CMK (cell line): ENCODE results near the gene ZNF48.

Experiments used
- DNase-seq: peaks from one replicate; pipeline ENCODE4 v3.0.0-alpha.2; 2010; ENCODE audit warnings: low read depth

ZNF48 gene

GRCh38 chr16:30395155-30395991, at the start of gene ZNF48:
Gene ZNF48 (plus strand): TSS chr16:30395420. CDS start chr16:30395795, 375 bp downstream.
- peak; percentile 79 for DNase-seq

GRCh38 chr16:30346286-30346685, 48.9 kb upstream of the ZNF48 start:
- no peak for DNase-seq

DNA sequence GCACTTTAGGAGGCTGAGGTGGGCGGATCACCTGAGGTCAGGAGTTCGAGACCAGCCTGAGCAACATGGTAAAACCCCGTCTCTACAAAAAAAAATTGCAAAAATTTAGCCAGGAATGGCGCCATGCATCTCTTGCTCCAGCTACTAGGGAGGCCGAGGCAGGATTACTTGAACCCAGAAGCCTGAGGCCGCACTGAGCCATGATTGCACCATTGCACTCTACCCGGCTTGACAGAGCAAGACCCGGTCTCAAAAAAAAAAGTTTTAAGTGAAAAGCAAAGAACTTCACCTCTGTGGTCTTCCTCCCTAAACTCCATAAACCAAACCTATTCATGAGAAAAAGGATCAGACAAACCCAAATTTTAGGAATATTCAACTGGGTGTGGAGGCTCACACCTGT, 47.1 kb upstream of the ZNF48 start:
- DNase-seq: no peak

- no peak for DNase-seq
Measured at GRCh38 chr16:30348929-30349328, 46.3 kb upstream of the ZNF48 start.

- DNase-seq: no peak
Measured at GRCh38 chr16:30349675-30350074, 45.5 kb upstream of the ZNF48 start.

DNA sequence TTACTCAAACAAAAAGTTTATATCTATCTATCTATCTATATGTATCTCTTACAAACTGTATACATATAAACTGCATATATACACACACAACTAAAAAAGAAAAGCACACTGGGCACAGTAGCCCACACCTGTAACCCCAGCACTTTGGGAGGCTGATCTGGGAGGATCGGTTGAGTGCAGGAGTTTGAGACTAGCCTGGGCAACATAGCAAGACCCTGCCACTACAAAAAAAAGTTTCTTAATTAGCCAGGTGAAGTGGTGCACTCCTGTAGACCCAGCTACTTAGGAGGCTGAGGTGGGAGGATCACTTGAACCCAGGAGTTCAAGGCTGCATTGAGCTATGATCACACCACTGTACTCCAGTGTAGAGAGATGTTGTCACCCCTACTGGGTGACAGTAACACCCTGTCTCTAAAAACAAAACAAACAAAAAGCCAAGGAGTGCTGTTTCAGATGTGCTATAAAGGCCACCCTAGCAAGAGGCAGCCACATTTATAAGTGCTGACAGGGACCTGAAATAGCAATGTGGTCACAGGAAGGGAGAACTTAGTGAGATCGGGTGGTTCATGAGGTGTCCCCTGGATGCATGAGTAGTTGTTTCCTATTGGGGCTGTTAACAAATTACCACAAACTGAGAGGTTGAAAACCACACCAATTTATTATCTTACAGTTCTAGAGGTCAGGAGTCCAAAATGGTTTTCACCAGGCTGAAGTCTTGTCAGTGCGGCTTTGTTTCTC, 44.9 kb upstream of the ZNF48 start:
- no peak for DNase-seq

- no peak for DNase-seq
Measured at GRCh38 chr16:30351001-30351441, 44.2 kb upstream of the ZNF48 start.

GRCh38 chr16:30351586-30352419, 43.4 kb upstream of the ZNF48 start:
- no peak for DNase-seq

DNA sequence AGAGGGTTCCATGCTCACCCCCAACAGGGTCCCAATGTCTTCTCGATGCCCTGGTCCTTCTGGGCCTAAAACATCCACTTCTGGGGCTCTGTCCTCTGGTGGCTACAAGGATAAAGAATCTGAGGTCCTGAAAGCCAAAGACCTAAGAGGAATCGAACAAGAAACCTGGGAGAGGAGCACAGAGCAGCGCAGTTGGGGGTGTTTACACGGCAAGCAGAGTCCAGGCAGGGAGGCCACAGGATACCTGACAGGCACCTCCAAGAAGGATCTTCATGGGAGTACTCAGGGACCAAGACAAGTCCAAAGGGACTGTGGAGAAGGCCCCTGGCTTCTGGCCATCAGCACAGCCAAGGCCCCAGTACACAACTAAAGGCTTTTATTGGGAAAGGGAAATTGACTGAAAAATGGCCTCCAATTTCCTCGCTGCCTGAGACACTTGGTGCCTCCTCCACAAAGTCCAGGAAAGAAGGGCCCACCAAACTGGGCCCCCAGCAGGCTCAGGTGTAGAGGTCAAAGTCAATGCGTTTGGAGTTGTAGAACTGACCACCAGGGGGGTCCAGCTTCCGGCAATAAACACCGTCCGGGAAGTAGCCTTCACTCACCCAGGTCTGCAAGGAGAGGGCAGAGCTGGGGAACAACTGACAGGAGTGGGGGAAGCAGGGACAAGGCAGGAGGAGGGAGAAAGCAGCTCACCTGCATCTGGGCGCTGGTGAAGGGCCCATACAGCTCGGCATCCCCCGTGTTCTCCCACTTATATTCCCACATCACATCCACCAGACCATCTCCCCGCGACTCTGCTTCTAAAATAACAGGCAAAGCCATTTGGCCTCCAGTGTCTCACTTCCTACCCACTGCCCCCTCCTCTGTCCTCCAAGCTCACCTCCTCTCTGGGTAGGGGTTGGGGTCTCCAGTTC, 42.5 kb upstream of the ZNF48 start:
- DNase-seq: no peak

- no peak for DNase-seq
Measured at GRCh38 chr16:30353438-30354129, 41.6 kb upstream of the ZNF48 start.

GRCh38 chr16:30354423-30355143, 40.6 kb upstream of the ZNF48 start:
- no peak for DNase-seq

DNA sequence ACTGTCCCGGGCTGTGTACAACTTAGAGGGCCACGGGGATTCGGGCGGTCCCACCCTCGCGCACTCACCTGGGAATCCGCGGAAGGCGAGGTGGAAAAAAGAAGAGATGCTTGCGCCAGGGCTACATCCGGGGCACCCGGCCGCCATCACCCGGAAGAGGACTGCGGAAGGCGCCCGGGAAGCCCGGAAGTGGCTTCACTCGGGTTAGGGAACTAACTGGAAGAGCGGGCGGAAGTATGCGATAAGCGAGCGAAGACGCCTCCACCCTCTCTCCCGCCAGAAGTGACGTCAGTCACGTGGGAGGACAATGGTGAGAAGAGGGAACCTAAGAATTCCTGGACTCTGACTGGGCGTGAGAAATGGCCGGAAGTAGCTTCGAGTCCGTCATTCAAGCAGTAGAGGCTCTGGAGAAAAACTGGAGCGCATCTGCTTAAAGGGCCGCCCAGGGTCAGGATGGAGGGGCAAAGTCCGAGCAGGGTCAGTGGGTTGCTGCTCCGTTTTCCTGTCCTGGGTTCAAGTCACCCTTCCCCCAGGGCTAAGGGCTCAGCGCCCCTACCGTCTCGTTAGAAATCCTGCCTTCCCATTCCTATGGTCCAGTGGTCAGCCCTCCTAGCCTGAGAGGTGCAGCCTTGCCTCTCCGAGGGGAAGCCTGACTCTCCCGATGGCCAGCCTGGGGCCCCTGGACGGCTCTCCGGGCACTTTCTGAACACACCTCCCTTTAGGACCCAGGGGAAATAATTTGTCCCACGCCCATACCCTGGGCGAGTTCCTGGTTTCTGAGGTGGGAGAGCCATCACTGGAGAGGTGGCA, 39.9 kb upstream of the ZNF48 start, which contains the start of gene CD2BP2:
Gene CD2BP2, minus strand, starts transcription at position 165 of the 810 bp plus-strand sequence. CDS start 627 bp downstream, outside the sequence.
- peak; percentile 97 for DNase-seq

DNA sequence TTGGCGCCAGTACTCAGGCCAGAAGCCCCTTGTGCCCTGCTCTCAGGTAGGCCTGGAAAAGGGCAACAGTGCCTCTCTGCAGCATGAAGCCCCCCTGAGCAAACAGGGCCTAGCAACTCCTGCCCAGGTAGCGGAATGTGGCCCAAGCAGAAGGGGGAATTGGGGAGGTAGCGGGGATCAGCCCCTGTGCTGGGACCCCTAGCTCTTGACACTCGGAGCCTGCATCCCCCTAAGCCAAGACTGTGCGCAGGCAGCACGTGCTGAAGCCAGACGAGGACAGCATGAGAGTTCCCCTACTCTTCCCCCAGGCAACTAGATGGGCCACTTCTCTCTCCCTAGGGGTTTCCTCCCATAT, 39.3 kb upstream of the ZNF48 start:
- DNase-seq: no peak

DNA sequence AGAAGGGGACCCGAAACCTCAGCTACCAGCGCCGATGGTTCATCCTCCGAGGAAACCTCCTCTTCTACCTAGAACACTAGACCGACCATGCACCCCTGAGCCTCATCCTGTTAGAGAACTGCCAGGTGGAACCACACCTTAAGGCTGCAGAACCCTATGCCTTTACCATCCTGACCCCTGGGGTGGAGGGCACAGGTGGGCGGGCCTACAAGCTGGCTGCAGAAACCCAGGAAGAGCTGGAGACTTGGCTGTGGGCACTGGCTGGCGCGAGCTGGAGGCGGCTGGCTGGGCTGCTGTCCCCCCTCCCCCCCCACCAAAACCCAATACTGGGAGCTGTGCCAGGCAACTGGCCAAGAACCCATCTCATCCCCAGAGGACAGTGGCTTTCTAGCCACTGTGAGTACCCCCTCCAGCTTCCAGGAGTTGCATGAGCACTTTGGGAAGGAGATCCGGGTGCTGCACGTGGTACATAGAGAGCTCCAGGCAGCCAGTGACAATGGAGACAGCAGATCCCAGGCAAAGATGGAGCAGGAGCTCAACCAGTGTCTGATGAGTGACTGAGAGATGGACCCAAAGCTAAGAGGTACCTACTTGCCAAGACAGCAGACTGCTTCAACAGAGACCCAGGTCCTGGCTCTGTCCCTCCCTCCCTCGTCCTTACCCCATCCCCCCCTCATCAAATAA, 38.7 kb upstream of the ZNF48 start:
- no peak for DNase-seq

GRCh38 chr16:30357085-30357714, 38.0 kb upstream of the ZNF48 start:
- DNase-seq: no peak

DNA sequence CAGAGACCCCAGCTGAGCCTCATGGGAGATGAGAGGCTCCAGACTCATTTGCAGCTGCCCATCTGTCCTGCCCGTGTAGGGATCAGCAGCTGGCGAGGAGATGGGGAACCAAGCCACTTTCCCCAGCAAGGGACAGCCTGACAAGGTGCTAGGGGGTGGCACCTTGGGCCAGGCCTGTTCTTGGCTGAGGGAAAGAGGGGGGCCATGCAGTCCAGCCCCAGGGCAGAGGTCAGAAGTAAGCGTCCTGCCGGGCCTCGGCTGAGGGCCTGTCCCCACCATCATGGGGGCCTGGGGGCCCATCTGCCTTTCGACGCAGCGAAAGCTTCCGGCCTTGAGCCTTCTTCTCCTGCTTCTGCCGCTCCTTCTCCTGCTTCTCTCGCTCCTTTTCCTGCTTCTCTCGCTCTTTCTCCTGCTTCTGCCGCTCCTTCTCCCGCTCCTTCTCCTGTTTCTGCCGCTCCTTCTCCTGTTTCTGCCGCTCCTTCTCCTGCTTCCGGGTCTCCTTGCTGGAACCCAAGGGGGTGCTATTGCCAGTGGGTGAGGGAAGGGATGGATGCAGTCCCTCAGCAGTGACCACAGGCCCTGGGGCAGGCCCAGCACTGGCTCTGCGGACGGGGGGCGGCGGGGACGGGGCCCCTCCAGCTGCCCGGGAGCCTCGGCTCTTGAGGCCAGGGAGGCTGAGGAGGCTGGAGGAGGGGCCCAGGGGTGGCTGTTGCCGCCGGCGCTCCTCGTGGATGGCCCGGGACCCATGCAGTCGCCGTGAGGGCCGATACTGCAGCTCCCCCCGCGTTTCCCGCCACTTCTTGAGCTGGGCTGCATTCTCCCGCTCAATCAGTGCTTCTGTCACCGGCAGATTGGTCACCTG, 37.3 kb upstream of the ZNF48 start:
- DNase-seq: no peak

DNA sequence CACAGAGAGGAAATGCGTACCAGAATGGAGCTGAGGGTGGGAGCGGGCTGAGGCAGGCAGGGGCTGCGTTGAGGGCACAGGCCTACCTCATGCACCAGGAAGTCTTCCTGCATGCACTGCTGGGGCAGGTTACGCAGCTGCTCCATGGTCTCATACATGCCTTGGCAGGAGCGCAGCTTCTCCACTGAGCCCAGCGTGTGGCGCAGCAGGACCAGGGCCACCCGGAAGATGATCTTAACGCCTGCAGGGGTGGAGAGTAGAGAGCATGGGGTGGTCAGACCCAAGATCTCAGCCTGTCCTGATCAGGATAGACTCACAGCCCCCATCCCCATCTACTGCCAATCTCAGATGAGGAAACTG, 36.7 kb upstream of the ZNF48 start:
- DNase-seq: no peak
